HEK293T (cell line): Measurements from ENCODE around the gene NINJ2.

ENCODE experiments used
- CTCF ChIA-PET: fragments of 350-600 bp; formaldehyde crosslinking; extraction: SDS; loops from one replicate; lab custom pipeline; 2021; ENCODE audit warnings: antibody characterized with exemption, inconsistent platforms; lab: Yijun Ruan, JAX
- POLR2A ChIA-PET: fragments of 350-600 bp; formaldehyde crosslinking; extraction: SDS; loops from one replicate; lab custom pipeline; 2020; ENCODE audit warnings: antibody characterized with exemption, inconsistent platforms; lab: Yijun Ruan, JAX
- DNase-seq: peaks from one replicate; pipeline ENCODE4 v3.0.0; 2012; ENCODE audit warnings: mixed read lengths; ENCODE audit errors: extremely low spot score
- ARNT ChIP-seq: fragments of 450-650 bp; IDR thresholded peaks from 2 replicates; pipeline ENCODE4 v1.6.1; 2017; ENCODE audit warnings: mild to moderate bottlenecking
- BHLHE40 ChIP-seq: fragments of 450-650 bp; IDR thresholded peaks from 2 replicates; pipeline ENCODE4 v1.6.1; 2016; ENCODE audit warnings: mild to moderate bottlenecking, moderate library complexity, borderline replicate concordance
- CTBP1 ChIP-seq: fragments of 450-650 bp; IDR thresholded peaks from 2 replicates; pipeline ENCODE4 v1.6.1; 2016; ENCODE audit warnings: borderline replicate concordance
- ELF4 ChIP-seq: fragments of 450-650 bp; IDR thresholded peaks from 2 replicates; pipeline ENCODE4 v1.6.1; 2017; ENCODE audit warnings: antibody characterized with exemption
- FOXA1 ChIP-seq: fragments of 450-650 bp; IDR thresholded peaks from 2 replicates; pipeline ENCODE4 v1.6.1; 2016; ENCODE audit warnings: mild to moderate bottlenecking
- FOXK2 ChIP-seq: fragments of 450-650 bp; IDR thresholded peaks from 2 replicates; pipeline ENCODE4 v1.6.1; 2016; ENCODE audit warnings: mild to moderate bottlenecking
- FOXM1 ChIP-seq: fragments of 450-650 bp; IDR thresholded peaks from 2 replicates; pipeline ENCODE4 v1.6.1; 2017; ENCODE audit warnings: mild to moderate bottlenecking, borderline replicate concordance
- HDGF ChIP-seq: fragments of 450-650 bp; IDR thresholded peaks from 2 replicates; pipeline ENCODE4 v1.6.1; 2017; ENCODE audit warnings: antibody characterized with exemption, borderline replicate concordance
- L3MBTL2 ChIP-seq: fragments of 450-650 bp; conservative IDR thresholded peaks from 2 replicates; pipeline ENCODE4 v1.6.1; 2016; ENCODE audit warnings: mild to moderate bottlenecking
- LEF1 ChIP-seq: fragments of 450-650 bp; IDR thresholded peaks from 2 replicates; pipeline ENCODE4 v1.6.1; 2017; ENCODE audit warnings: mild to moderate bottlenecking, borderline replicate concordance
- NFRKB ChIP-seq: fragments of 450-650 bp; IDR thresholded peaks from 2 replicates; pipeline ENCODE4 v1.6.1; 2016; ENCODE audit warnings: mild to moderate bottlenecking, moderate library complexity
- SP1 ChIP-seq: fragments of 450-650 bp; IDR thresholded peaks from 2 replicates; pipeline ENCODE4 v1.6.1; 2017
- SUZ12 ChIP-seq: fragments of 450-650 bp; IDR thresholded peaks from 2 replicates; pipeline ENCODE4 v1.6.1; 2016; ENCODE audit warnings: mild to moderate bottlenecking
- TARDBP ChIP-seq: fragments of 450-650 bp; IDR thresholded peaks from 2 replicates; pipeline ENCODE4 v1.6.1; 2016
- ZNF384 ChIP-seq: fragments of 450-650 bp; IDR thresholded peaks from 2 replicates; pipeline ENCODE4 v1.6.1; 2016
- TF ChIP-seq, protein P1 (sequence below): fragments of 450-650 bp; IDR thresholded peaks from 2 replicates; pipeline ENCODE4 v1.6.1; 2016

The NINJ2 gene

GRCh38 chr12:601976-602699 is 61.1 kb downstream of the NINJ2 start:
- TF ChIP-seq SP1 (no peak), LEF1 (no peak), L3MBTL2 (no peak), CTBP1 (no peak), BHLHE40 (no peak), ARNT (no peak), FOXK2 (no peak), FOXA1 (no peak), HDGF (no peak), SUZ12 (no peak), NFRKB (no peak), FOXM1 (no peak), ELF4 (no peak)
- TF ChIP-seq, protein P1, sequence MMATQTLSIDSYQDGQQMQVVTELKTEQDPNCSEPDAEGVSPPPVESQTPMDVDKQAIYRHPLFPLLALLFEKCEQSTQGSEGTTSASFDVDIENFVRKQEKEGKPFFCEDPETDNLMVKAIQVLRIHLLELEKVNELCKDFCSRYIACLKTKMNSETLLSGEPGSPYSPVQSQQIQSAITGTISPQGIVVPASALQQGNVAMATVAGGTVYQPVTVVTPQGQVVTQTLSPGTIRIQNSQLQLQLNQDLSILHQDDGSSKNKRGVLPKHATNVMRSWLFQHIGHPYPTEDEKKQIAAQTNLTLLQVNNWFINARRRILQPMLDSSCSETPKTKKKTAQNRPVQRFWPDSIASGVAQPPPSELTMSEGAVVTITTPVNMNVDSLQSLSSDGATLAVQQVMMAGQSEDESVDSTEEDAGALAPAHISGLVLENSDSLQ, result no peak
- no peak for DNase-seq
- POLR2A ChIA-PET, result no interaction called here
- CTCF ChIA-PET, result no interaction called here

- CTCF ChIA-PET, result interaction anchor here (0.7 to 3.3 kb wide), 4 partner anchors 8 to 216 kb away, joined by 3 to 8 read pairs (median 4); no protein-coding TSS in a partner anchor
- DNase-seq, result no peak
- TF ChIP-seq L3MBTL2, result no peak
- no peak for TF ChIP-seq LEF1
- no peak for TF ChIP-seq FOXM1
- TF ChIP-seq BHLHE40, result no peak
- TF ChIP-seq FOXK2, result no peak
- no peak for TF ChIP-seq ELF4
- no peak for TF ChIP-seq HDGF
- TF ChIP-seq FOXA1, result no peak
- TF ChIP-seq CTBP1, result no peak
- POLR2A ChIA-PET, result interaction anchor here (1.1 kb wide), 1 partner anchor 993 kb away, joined by 3 read pairs; no protein-coding TSS in a partner anchor
These were observed 63.5 kb downstream of the NINJ2 start for GRCh38 chr12:599756-600155.

GRCh38 chr12:597926-598568 is 65.2 kb downstream of the NINJ2 start:
- DNase-seq, result no peak
- ChIA-PET CTCF (interaction anchor here (1.1 to 3.3 kb wide), 3 partner anchors 9 to 22 kb away, joined by 4 to 8 read pairs (median 6); no protein-coding TSS in a partner anchor), POLR2A (interaction anchor here (0.6 to 0.7 kb wide), 3 partner anchors 10 to 394 kb away, joined by 3 to 4 read pairs (median 3); no protein-coding TSS in a partner anchor)

GRCh38 chr12:593396-594270 is 69.6 kb downstream of the NINJ2 start:
- ChIA-PET CTCF (interaction anchor here (2.0 kb wide), 1 partner anchor 18 kb away, joined by 6 read pairs; no protein-coding TSS in a partner anchor), POLR2A (interaction anchor here (0.8 kb wide), 1 partner anchor 17 kb away, joined by 5 read pairs; no protein-coding TSS in a partner anchor)
- no peak for TF ChIP-seq HDGF
- TF ChIP-seq BHLHE40, result no peak
- no peak for TF ChIP-seq ELF4
- no peak for TF ChIP-seq SUZ12
- no peak for TF ChIP-seq FOXK2
- no peak for TF ChIP-seq L3MBTL2
- no peak for TF ChIP-seq FOXM1
- no peak for TF ChIP-seq ZNF384
- no peak for TF ChIP-seq FOXA1
- TF ChIP-seq ARNT, result no peak
- no peak for TF ChIP-seq SP1
- no peak for TF ChIP-seq LEF1
- TF ChIP-seq NFRKB, result no peak
- TF ChIP-seq CTBP1, result no peak
- TF ChIP-seq, protein P1, result no peak
- no peak for TF ChIP-seq TARDBP
- no peak for DNase-seq

More at GRCh38 chr12:597926-598568, 65.2 kb downstream of the NINJ2 start:
- TF ChIP-seq ZNF384 (no peak), TARDBP (no peak), ARNT (no peak), FOXK2 (no peak), FOXM1 (no peak), ELF4 (no peak), SUZ12 (no peak), CTBP1 (no peak), FOXA1 (no peak), NFRKB (no peak), BHLHE40 (no peak), L3MBTL2 (no peak), HDGF (no peak), LEF1 (no peak), SP1 (no peak)
- TF ChIP-seq, protein P1, result no peak
